ENCODE measurements around the gene KCTD15. TPM values are rescaled to one million over a fixed set of nuclear protein-coding genes. Genes with fewer than 3 reads are reported as not detected.

The KCTD15 gene
- total and polyA plus RNA-seq, 2 of the 4 experiments (the other 2 are of a cell fraction): 16.3 to 19.6 TPM

- peak; percentile 2 for DNase-seq
- Histone ChIP-seq H2BK15ac (ENCODE audit: low read depth, low read length) (no peak overlapping the region), H4K91ac (ENCODE audit: insufficient read depth, low read depth, low read length) (no peak overlapping the region), H2AK9ac (replicated peaks; ENCODE audit: low read depth, low read length, poor library complexity) (no peak overlapping the region), H2BK120ac (ENCODE audit: low read depth, low read length) (no peak overlapping the region), H3K4me2 (ENCODE audit: low read depth, low read length) (no peak overlapping the region), H2BK20ac (ENCODE audit: low read depth, low read length) (no peak overlapping the region), H3K4me1 (ENCODE audit: control insufficient read depth, insufficient read depth, low read length) (peaks cover 6% of the 10 kb centered on the region), H2AFZ (replicated peaks; ENCODE audit: low read length, poor library complexity) (no peak overlapping the region), H2BK5ac (ENCODE audit: low read depth, low read length, poor library complexity, severe bottlenecking) (no peak overlapping the region), H3K27me3 (ENCODE audit: control insufficient read depth, insufficient read depth, low read length) (peaks cover 16% of the 10 kb centered on the region; the same call in 1 of the 2 replicates), H3K79me1 (ENCODE audit: low read depth in 1 of 2, low read length in 2 of 2) (no peaks in the 10 kb centered on the region; a peak in 1 of 4 replicates), H3K14ac (replicated peaks; ENCODE audit: low read depth, low read length) (no peak overlapping the region), H3K56ac (ENCODE audit: extremely low read depth, insufficient read depth, low read length) (no peak overlapping the region), H3K18ac (ENCODE audit: low read depth, low read length) (no peak overlapping the region), H3K4me3 (ENCODE audit: insufficient read depth, low read depth, low read length) (no peak overlapping the region), H3K9me3 (ENCODE audit: control insufficient read depth, insufficient read depth, low read length) (no peaks in the 10 kb centered on the region), H3K4ac (ENCODE audit: low read depth, low read length) (no peak overlapping the region), H3K36me3 (ENCODE audit: control insufficient read depth, insufficient read depth, low read length) (no peaks in the 10 kb centered on the region), H4K8ac (ENCODE audit: low read depth in 2 of 2, low read length in 2 of 2) (no peak overlapping the region), H3K9me1 (ENCODE audit: insufficient read depth, low read length) (peaks cover 25% of the 10 kb centered on the region), H3K9ac (ENCODE audit: low read depth, low read length) (no peak overlapping the region), H3K27ac (ENCODE audit: insufficient read depth, low read length) (no peak overlapping the region), H3K23ac (ENCODE audit: low read depth, low read length) (no peak overlapping the region), H2AK5ac (ENCODE audit: low read depth, low read length) (no peak overlapping the region), H4K20me1 (ENCODE audit: insufficient read depth, low read length) (no peaks in the 10 kb centered on the region), H4K5ac (ENCODE audit: low read depth, low read length) (no peak overlapping the region)
- POLR2A ChIA-PET (ENCODE audit: unreplicated experiment): no interaction called here
- in situ Hi-C loops (cut with MboI; ENCODE audit: low sequenced_read_pairs) (loop anchor here (5.0 to 25.0 kb wide), 2 partner anchors 220 to 555 kb away; no protein-coding TSS in a partner anchor), intact Hi-C loops (cut with micrococcal nuclease) (no loop called here), dilution Hi-C loops (cut with HindIII; ENCODE audit: low sequenced_read_pairs, unreplicated experiment) (no loop called here)
- TF ChIP-seq RAD21 (IDR thresholded peaks at IDR 0.05; ENCODE audit: low read length): no peak
- TF ChIP-seq MAFK (IDR thresholded peaks at IDR 0.05; ENCODE audit: low read depth, low read length): no peak
- no peak for TF ChIP-seq SMC3 (IDR thresholded peaks at IDR 0.05; ENCODE audit: low read depth, low read length)
- no peak for TF ChIP-seq FOS (IDR thresholded peaks at IDR 0.05; ENCODE audit: low read depth, low read length)
- TF ChIP-seq CTCF (conservative IDR thresholded peaks at IDR 0.05; ENCODE audit: low read depth, low read length): no peak
- no peak for TF ChIP-seq ELK1 (IDR thresholded peaks at IDR 0.05; ENCODE audit: borderline replicate concordance, low read depth, low read length)
- no peak for TF ChIP-seq BHLHE40 (IDR thresholded peaks at IDR 0.05; ENCODE audit: low read depth, low read length)
- no peak for TF ChIP-seq RCOR1 (IDR thresholded peaks at IDR 0.05; ENCODE audit: insufficient replicate concordance, low read length)
- TF ChIP-seq NFE2L2 (IDR thresholded peaks at IDR 0.05; ENCODE audit: low read depth, low read length): no peak
- TF ChIP-seq CHD1 (IDR thresholded peaks at IDR 0.05; ENCODE audit: low read depth, low read length): no peak
- TF ChIP-seq RFX5 (IDR thresholded peaks at IDR 0.05; ENCODE audit: low read depth, low read length): no peak
- TF ChIP-seq USF2 (IDR thresholded peaks at IDR 0.05; ENCODE audit: low read depth, low read length): no peak
- TF ChIP-seq POLR2A (IDR thresholded peaks at IDR 0.05; ENCODE audit: low read depth, low read length): no peak
- no peak for TF ChIP-seq MAZ (IDR thresholded peaks at IDR 0.05; ENCODE audit: borderline replicate concordance, low read depth, low read length)
- no peak for TF ChIP-seq CEBPB (IDR thresholded peaks at IDR 0.05; ENCODE audit: low read depth, low read length)
- no CpG with 5 or more reads among the region's 5 CpGs for WGBS, 2 experiments (ENCODE audit: extremely low coverage in 2 of 2, insufficient read length in 1 of 2)
- BruUV-seq (replicated peaks): no TSS peak
- ATAC-seq (ENCODE audit: low read depth): no peak
- CTCF ChIA-PET: no interaction called here
Observed at GRCh38 chr19:33781996-33782395, 14.7 kb upstream of the KCTD15 start.

All from IMR-90 (cell line).